Skeletal muscle satellite cell (primary cell): ENCODE measurements around the gene NUTM2F.

ENCODE experiments used
- H3K27me3 ChIP-seq: 2 replicates; pipeline ENCODE4 v1.7.0; 2013; ENCODE audit warnings: low read length; ENCODE audit not compliant: control insufficient read depth, insufficient read depth
- H3K36me3 ChIP-seq: 2 replicates; pipeline ENCODE4 v1.7.0; 2013; ENCODE audit warnings: mild to moderate bottlenecking, control low read depth, low read length; ENCODE audit not compliant: insufficient read depth
- H3K4me1 ChIP-seq: 2 replicates; pipeline ENCODE4 v1.7.0; 2013; ENCODE audit warnings: low read length; ENCODE audit not compliant: control insufficient read depth, insufficient read depth
- H3K4me2 ChIP-seq: 2 replicates; pipeline ENCODE4 v1.7.0; 2013; ENCODE audit warnings: mild to moderate bottlenecking, low read length
- H3K4me3 ChIP-seq: 2 replicates; pipeline ENCODE4 v1.7.0; 2013; ENCODE audit warnings: low read length
- H3K9ac ChIP-seq: 2 replicates; pipeline ENCODE4 v1.7.0; 2013; ENCODE audit warnings: mild to moderate bottlenecking, low read depth, low read length, moderate library complexity
- H3K9me3 ChIP-seq: replicated peaks from 2 replicates; pipeline ENCODE4 v1.7.0; 2013; ENCODE audit warnings: mild to moderate bottlenecking, control low read depth, low read length

NUTM2F gene

DNA sequence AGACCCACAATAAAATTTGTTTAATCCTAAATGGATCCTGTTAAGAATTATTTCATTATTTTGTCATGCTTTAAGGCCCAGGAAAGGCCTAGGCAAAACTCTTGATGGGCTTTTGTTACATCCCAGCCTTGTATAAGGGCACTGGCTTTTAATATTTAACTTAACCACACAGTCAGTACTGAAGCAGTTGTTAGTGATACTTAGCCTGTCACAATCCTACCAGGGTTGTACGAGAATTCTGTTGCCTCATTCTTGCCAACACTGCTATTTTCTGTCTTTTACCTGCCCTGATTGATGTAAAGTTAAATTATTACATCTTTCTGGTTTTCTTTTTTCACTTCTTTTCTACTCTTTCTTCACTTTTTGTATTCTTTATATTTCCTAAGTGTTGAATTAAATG lies 58.4 kb downstream of the NUTM2F start:
- no peak overlapping the region for H3K4me2 ChIP-seq
- H3K36me3 ChIP-seq = no peaks in the 10 kb centered on the region
- no peaks in the 10 kb centered on the region for H3K4me1 ChIP-seq
- H3K27me3 ChIP-seq = no peaks in the 10 kb centered on the region
- no peak overlapping the region for H3K9ac ChIP-seq
- H3K4me3 ChIP-seq = no peak overlapping the region
- no peaks in the 10 kb centered on the region for H3K9me3 ChIP-seq

DNA sequence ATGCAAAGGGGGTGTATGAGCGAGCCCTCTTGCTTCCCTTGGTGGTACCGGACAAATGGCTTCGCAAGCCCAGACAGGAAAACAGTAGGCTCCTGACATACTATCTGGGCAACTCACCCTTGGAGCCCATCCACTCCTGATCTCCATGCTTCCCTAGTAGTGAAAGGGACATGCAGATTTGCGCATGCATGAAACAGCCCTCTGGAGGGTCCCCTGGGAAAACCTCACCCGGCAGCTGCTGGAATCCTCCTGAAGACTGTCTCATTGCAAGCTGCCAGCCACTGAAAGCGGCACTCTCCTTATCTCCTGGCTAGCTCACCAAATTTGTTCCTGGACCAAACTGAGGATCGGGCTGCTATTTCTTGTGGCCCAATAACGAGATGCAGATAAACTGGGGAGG lies 59.2 kb downstream of the NUTM2F start:
- Histone ChIP-seq H3K4me3 (no peak overlapping the region), H3K27me3 (no peaks in the 10 kb centered on the region), H3K9me3 (no peaks in the 10 kb centered on the region), H3K4me1 (no peaks in the 10 kb centered on the region), H3K9ac (no peak overlapping the region), H3K36me3 (no peaks in the 10 kb centered on the region), H3K4me2 (no peak overlapping the region)
